Measurements from ENCODE around the gene LRRC3.

DNA sequence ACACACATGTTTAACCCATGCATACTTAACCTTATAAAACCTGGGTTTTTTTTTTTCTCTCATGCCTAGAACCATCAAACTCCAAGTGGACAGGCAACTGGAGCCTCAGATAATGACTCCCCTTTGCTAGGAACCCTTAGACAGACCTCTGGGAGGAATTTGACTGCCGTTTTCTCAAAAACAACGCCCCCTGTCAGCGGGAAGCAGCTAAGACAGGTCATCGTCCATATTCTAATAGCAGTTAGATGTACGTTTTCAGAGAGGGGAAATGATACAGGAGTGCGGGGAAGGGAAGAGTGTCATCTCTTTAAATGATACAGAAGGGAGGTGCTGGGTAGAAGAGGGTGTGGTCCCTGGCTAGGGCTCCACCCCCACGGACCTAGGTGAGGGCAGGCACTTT, 34.7 kb downstream of the LRRC3 start:
- TF ChIP-seq, protein P1, sequence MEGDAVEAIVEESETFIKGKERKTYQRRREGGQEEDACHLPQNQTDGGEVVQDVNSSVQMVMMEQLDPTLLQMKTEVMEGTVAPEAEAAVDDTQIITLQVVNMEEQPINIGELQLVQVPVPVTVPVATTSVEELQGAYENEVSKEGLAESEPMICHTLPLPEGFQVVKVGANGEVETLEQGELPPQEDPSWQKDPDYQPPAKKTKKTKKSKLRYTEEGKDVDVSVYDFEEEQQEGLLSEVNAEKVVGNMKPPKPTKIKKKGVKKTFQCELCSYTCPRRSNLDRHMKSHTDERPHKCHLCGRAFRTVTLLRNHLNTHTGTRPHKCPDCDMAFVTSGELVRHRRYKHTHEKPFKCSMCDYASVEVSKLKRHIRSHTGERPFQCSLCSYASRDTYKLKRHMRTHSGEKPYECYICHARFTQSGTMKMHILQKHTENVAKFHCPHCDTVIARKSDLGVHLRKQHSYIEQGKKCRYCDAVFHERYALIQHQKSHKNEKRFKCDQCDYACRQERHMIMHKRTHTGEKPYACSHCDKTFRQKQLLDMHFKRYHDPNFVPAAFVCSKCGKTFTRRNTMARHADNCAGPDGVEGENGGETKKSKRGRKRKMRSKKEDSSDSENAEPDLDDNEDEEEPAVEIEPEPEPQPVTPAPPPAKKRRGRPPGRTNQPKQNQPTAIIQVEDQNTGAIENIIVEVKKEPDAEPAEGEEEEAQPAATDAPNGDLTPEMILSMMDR (IDR thresholded peaks at IDR 0.05; ENCODE audit: low read depth, low read length): peak; percentile 36
- TF ChIP-seq EZH2phosphoT487 (IDR thresholded peaks at IDR 0.05; ENCODE audit: low read depth): no peak
